ENCODE measurements around the gene FAM110D.

GRCh38 chr1:26145960-26146294 lies 13.0 kb upstream of the FAM110D start:
- TF ChIP-seq CTCF (IDR thresholded peaks at IDR 0.05; ENCODE audit: insufficient read depth, low read length) (no peak), GABPA (IDR thresholded peaks at IDR 0.05; ENCODE audit: low read depth) (no peak), REST (IDR thresholded peaks at IDR 0.05; ENCODE audit: insufficient replicate concordance, low read depth) (no peak), POLR2AphosphoS5 (IDR thresholded peaks at IDR 0.05; ENCODE audit: low read depth) (no peak)
